HL-60 (cell line): ENCODE measurements around the gene SLC28A2.

Experiments
- CTCF ChIP-seq: IDR thresholded peaks from one replicate; pipeline ENCODE4 v1.5.1; 2011; ENCODE audit warnings: low read length, control low read depth, inconsistent platforms; ENCODE audit not compliant: insufficient read depth
- GABPA ChIP-seq: IDR thresholded peaks from 2 replicates; pipeline ENCODE4 v1.6.1; 2012; ENCODE audit warnings: low read depth
- POLR2AphosphoS5 ChIP-seq: IDR thresholded peaks from 2 replicates; pipeline ENCODE4 v1.6.1; 2012; ENCODE audit warnings: low read depth
- REST ChIP-seq: IDR thresholded peaks from 2 replicates; pipeline ENCODE4 v1.6.1; 2012; ENCODE audit warnings: low read depth; ENCODE audit not compliant: insufficient replicate concordance
- SPI1 ChIP-seq: IDR thresholded peaks from 2 replicates; pipeline ENCODE4 v1.6.1; 2012; ENCODE audit warnings: low read depth, mild to moderate bottlenecking, borderline replicate concordance

GRCh38 chr15:45287390-45287956 lies 35.4 kb downstream of the SLC28A2 start:
- TF ChIP-seq CTCF (no peak), REST (no peak), POLR2AphosphoS5 (no peak), GABPA (no peak), SPI1 (no peak)
